Natural killer cell (primary cell): ENCODE results near the gene C17orf67. TPM values are rescaled to one million over a fixed set of nuclear protein-coding genes. Genes with fewer than 3 reads are reported as not detected.
A peak's percentile ranks its signal among the peaks of the same experiment; 100 is the strongest.

Source experiments
- ATAC-seq, 3 donors: fragments of 150-1000 bp in 2 of 3; fragments of 200-7000 bp in 1 of 3; cut with Tn5 transposase; 1 replicate in 1 of 3; 2 replicates in 2 of 3; pipeline ENCODE4 v1.10.0; 2021; ENCODE audit warnings: mild to moderate bottlenecking in 2 of 3, moderate library complexity in 2 of 3
- DNase-seq, 2 donors: peaks; one replicate each; pipeline versions ENCODE4 v3.0.0 to v3.0.0-alpha.2; 2013 to 2021; ENCODE audit warnings: mixed read lengths in 1 of 2
- H3K27ac ChIP-seq: one replicate; pipeline ENCODE4 v1.5.1; 2013; ENCODE audit warnings: mild to moderate bottlenecking, low read length
- H3K27me3 ChIP-seq: one replicate; pipeline ENCODE4 v1.6.1; 2013; ENCODE audit warnings: low read length; ENCODE audit not compliant: control insufficient read depth, insufficient read depth
- H3K36me3 ChIP-seq: one replicate; pipeline ENCODE4 v1.6.1; 2013; ENCODE audit warnings: low read length; ENCODE audit not compliant: control insufficient read depth, insufficient read depth
- H3K4me1 ChIP-seq: one replicate; pipeline ENCODE4 v1.6.1; 2013; ENCODE audit warnings: low read length; ENCODE audit not compliant: control insufficient read depth, insufficient read depth
- H3K4me3 ChIP-seq: one replicate; pipeline ENCODE4 v1.5.1; 2013; ENCODE audit warnings: low read length
- H3K9me3 ChIP-seq: one replicate; pipeline ENCODE4 v1.6.1; 2013; ENCODE audit warnings: low read length; ENCODE audit not compliant: control insufficient read depth, insufficient read depth
- H3K27ac Mint-ChIP-seq, 2 donors: one replicate each; pipeline ENCODE4 v1.8.0; 2022; ENCODE audit warnings: mild to moderate bottlenecking in 2 of 2, mixed read lengths in 2 of 2, moderate library complexity in 1 of 2
- H3K27me3 Mint-ChIP-seq, 2 donors: one replicate each; pipeline ENCODE4 v1.8.0; 2022; ENCODE audit warnings: low read depth in 2 of 2, mixed read lengths in 2 of 2
- H3K36me3 Mint-ChIP-seq: one replicate; pipeline ENCODE4 v1.8.0; 2022; ENCODE audit warnings: mixed read lengths
- H3K4me1 Mint-ChIP-seq, 2 donors: one replicate each; pipeline ENCODE4 v1.8.0; 2022; ENCODE audit warnings: mixed read lengths in 2 of 2
- H3K4me3 Mint-ChIP-seq: one replicate; pipeline ENCODE4 v1.8.0; 2022; ENCODE audit warnings: mild to moderate bottlenecking, moderate library complexity, mixed read lengths
- H3K9me3 Mint-ChIP-seq, 2 donors: one replicate each; pipeline ENCODE4 v1.8.0; 2022; ENCODE audit warnings: mixed read lengths in 2 of 2
- CTCF ChIP-seq: fragments of 200-600 bp; IDR thresholded peaks from one replicate; pipeline ENCODE4 v1.8.0; 2022; ENCODE audit warnings: antibody characterized with exemption
- WGBS: methylation state at CpG from one replicate; pipeline ENCODE4 v1.1.7; 2013; ENCODE audit warnings: missing lambda C conversion rate; ENCODE audit not compliant: insufficient coverage; 5-methylcytosine and 5-hydroxymethylcytosine counted together
- intact Hi-C: fragments of 100-400 bp; cut with micrococcal nuclease; formaldehyde crosslinking; loops from one replicate; pipeline ENCODE4 v1.14.2; 2022
- total RNA-seq, 4 donors: library from RNA; stranded (reverse); fragments of 120-200 nt in 1 of 4; gene quantifications; one replicate each; pipeline versions ENCODE4 v1.2.3 to v1.2.4, GENCODE V29; 2013 to 2022

Gene C17orf67
- total RNA-seq, 3 donors from 2014 or later (not counting 1 experiment from before 2014, with no cell fraction given) = 3.4 to 4.8 (median 3.5) TPM

DNA sequence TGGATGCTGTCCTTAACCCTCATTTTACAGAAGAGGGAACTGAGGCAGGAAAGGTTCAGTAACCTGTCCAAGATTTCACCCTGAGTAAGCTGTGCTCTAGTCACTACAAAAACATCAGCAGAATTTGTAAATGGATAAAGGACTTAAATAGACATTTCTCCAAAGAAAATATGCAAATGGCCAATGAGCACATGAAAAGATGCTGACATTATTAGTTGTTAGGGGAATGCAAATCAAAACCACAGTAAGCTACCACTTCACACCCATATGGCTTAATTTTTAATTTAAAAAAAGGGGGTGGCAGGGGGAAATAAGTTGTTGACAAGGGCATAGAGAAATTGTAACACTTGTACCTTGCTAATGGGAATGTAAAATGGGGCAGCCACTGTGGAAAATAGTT, 51.4 kb downstream of the C17orf67 start:
- H3K27ac Mint-ChIP-seq = no peak overlapping the region
- DNase-seq = no peak

GRCh38 chr17:56781906-56782305, 51.8 kb downstream of the C17orf67 start:
- H3K9me3 Mint-ChIP-seq = no peaks in the 10 kb centered on the region
- Histone ChIP-seq H3K9me3 (no peaks in the 10 kb centered on the region), H3K4me1 (peaks cover 15% of the 10 kb centered on the region), H3K27ac (no peak overlapping the region), H3K36me3 (no peaks in the 10 kb centered on the region), H3K27me3 (peaks cover 16% of the 10 kb centered on the region), H3K4me3 (no peak overlapping the region)
- no peak for DNase-seq
- intact Hi-C loops = loop anchor here (2.0 kb wide), 1 partner anchor 65 kb away; no protein-coding TSS in a partner anchor
- H3K4me3 Mint-ChIP-seq = no peak overlapping the region
- H3K36me3 Mint-ChIP-seq = no peaks in the 10 kb centered on the region
- H3K27me3 Mint-ChIP-seq = peaks cover 49 to 56% of the 10 kb centered on the region in 2 donors
- H3K27ac Mint-ChIP-seq = no peak overlapping the region
- H3K4me1 Mint-ChIP-seq = peaks cover 24 to 25% of the 10 kb centered on the region in 2 donors
- no peak for TF ChIP-seq CTCF
- ATAC-seq = no peak
- whole genome bisulfite sequencing = 66% methylated on average over 5 of the region's 6 CpGs

More for the DNA sequence above, 51.4 kb downstream of the C17orf67 start:
- peaks cover 20% of the 10 kb centered on the region for H3K4me1 ChIP-seq
- no peak overlapping the region for H3K27ac ChIP-seq
- H3K27me3 ChIP-seq = peaks cover 16% of the 10 kb centered on the region
- ATAC-seq = no peak
- no peak for TF ChIP-seq CTCF
- no peaks in the 10 kb centered on the region for H3K36me3 ChIP-seq
- H3K9me3 ChIP-seq = no peaks in the 10 kb centered on the region
- Mint-ChIP-seq H3K4me3 (no peak overlapping the region), H3K4me1 (peaks cover 28 to 29% of the 10 kb centered on the region in 2 donors), H3K27me3 (peaks cover 48 to 56% of the 10 kb centered on the region in 2 donors), H3K9me3 (no peaks in the 10 kb centered on the region), H3K36me3 (no peaks in the 10 kb centered on the region)
- intact Hi-C loops = no loop called here
- no peak overlapping the region for H3K4me3 ChIP-seq

GRCh38 chr17:56779898-56780777, 53.6 kb downstream of the C17orf67 start:
- ATAC-seq (peak; percentile 98 to 100 (median 99)), DNase-seq (peak; percentile 84 to 92)
- H3K4me1 Mint-ChIP-seq = peaks cover 18 to 19% of the 10 kb centered on the region in 2 donors
- Histone ChIP-seq H3K27ac (no peak overlapping the region), H3K36me3 (no peaks in the 10 kb centered on the region), H3K4me1 (peaks cover 10% of the 10 kb centered on the region), H3K9me3 (no peaks in the 10 kb centered on the region), H3K27me3 (peaks cover 16% of the 10 kb centered on the region), H3K4me3 (peak overlapping the region; percentile 2)
- H3K27me3 Mint-ChIP-seq = peaks cover 49 to 58% of the 10 kb centered on the region in 2 donors
- TF ChIP-seq CTCF = peak; percentile 98
- intact Hi-C loops = loop anchor here (1.0 to 2.0 kb wide), 3 partner anchors 63 to 1254 kb away; no protein-coding TSS in a partner anchor
- peak overlapping the region in 1 of 2 donors; percentile 72 for H3K27ac Mint-ChIP-seq
- under 1% methylated on average over 48 of the region's 48 CpGs for WGBS
- no peaks in the 10 kb centered on the region for H3K36me3 Mint-ChIP-seq
- peak overlapping the region; percentile 89 for H3K4me3 Mint-ChIP-seq
- H3K9me3 Mint-ChIP-seq = no peaks in the 10 kb centered on the region
